OCI-LY3 (cell line): ENCODE measurements around the gene PRB3.
A peak's percentile ranks its signal among the peaks of the same experiment; 100 is the strongest.

ENCODE experiments used
- H2AFZ ChIP-seq: fragments of 200-600, 300-600 bp; shearing (Covaris generic); 2 replicates; pipeline ENCODE4 v1.6.0; 2014; ENCODE audit warnings: antibody characterized with exemption, low read depth, low read length
- H3K27ac ChIP-seq: fragments of 200-600, 300-600 bp; sonication (generic); 2 replicates; pipeline ENCODE4 v1.5.1; 2014; ENCODE audit warnings: mild to moderate bottlenecking, low read length, moderate library complexity, mixed read lengths
- H3K27me3 ChIP-seq: fragments of 200-600, 300-600 bp; sonication (generic); 2 replicates; pipeline ENCODE4 v1.6.1; 2014; ENCODE audit warnings: low read depth, low read length, mixed read lengths
- H3K36me3 ChIP-seq: fragments of 200-600, 300-600 bp; sonication (generic); replicated peaks from 2 replicates; pipeline ENCODE3; 2014; ENCODE audit warnings: low read depth, low read length, mixed read lengths
- H3K4me1 ChIP-seq: fragments of 300-600, 200-600 bp; sonication (generic); 2 replicates; pipeline ENCODE4 v1.6.1; 2014; ENCODE audit warnings: low read length, mixed read lengths
- H3K4me2 ChIP-seq: fragments of 200-600, 300-600 bp; sonication (generic); 2 replicates; pipeline ENCODE4 v1.6.1; 2014; ENCODE audit warnings: low read length, mixed read lengths
- H3K4me3 ChIP-seq: fragments of 300-600, 200-600 bp; sonication (generic); 2 replicates; pipeline ENCODE4 v1.5.1; 2014; ENCODE audit warnings: antibody characterized with exemption, mild to moderate bottlenecking, low read length, moderate library complexity
- H3K79me2 ChIP-seq: fragments of 300-600, 200-600 bp; shearing (Covaris generic); 2 replicates; pipeline ENCODE4 v1.6.1; 2014; ENCODE audit warnings: mild to moderate bottlenecking, low read length, mixed read lengths
- H3K9ac ChIP-seq: fragments of 300-600, 200-600 bp; shearing (Covaris generic); 2 replicates; pipeline ENCODE4 v1.6.0; 2014; ENCODE audit warnings: mild to moderate bottlenecking, low read length, moderate library complexity
- H3K9me3 ChIP-seq: fragments of 200-600, 300-600 bp; shearing (Covaris generic); 2 replicates; pipeline ENCODE4 v1.6.1; 2014; ENCODE audit warnings: low read length, mixed read lengths; ENCODE audit not compliant: insufficient read depth
- H4K20me1 ChIP-seq: fragments of 200-600, 300-600 bp; sonication (generic); 2 replicates; pipeline ENCODE4 v1.6.1; 2016; ENCODE audit warnings: low read length, mixed read lengths; ENCODE audit not compliant: insufficient read depth
- CTCF ChIP-seq: fragments of 200-600, 300-600 bp; sonication (generic); IDR thresholded peaks from 2 replicates; pipeline ENCODE4 v1.5.1; 2014; ENCODE audit warnings: antibody characterized with exemption, low read length, low read depth
- EZH2phosphoT487 ChIP-seq: fragments of 200-600 bp; shearing (Covaris generic); IDR thresholded peaks from 2 replicates; pipeline ENCODE4 v1.6.1; 2018; ENCODE audit warnings: antibody characterized with exemption, mixed run types, low read depth

The PRB3 gene

GRCh38 chr12:11238275-11238674 is 31.2 kb downstream of the PRB3 start:
- TF ChIP-seq EZH2phosphoT487 (no peak), CTCF (no peak)

GRCh38 chr12:11233532-11233931 is 36.0 kb downstream of the PRB3 start:
- TF ChIP-seq CTCF (no peak), EZH2phosphoT487 (no peak)
- no peak overlapping the region for H2AFZ ChIP-seq
- no peaks in the 10 kb centered on the region for H3K36me3 ChIP-seq
- H3K4me3 ChIP-seq = no peak overlapping the region
- no peaks in the 10 kb centered on the region for H3K4me1 ChIP-seq
- no peaks in the 10 kb centered on the region for H3K79me2 ChIP-seq
- H3K4me2 ChIP-seq = no peak overlapping the region
- no peaks in the 10 kb centered on the region for H3K9me3 ChIP-seq
- no peaks in the 10 kb centered on the region for H3K27me3 ChIP-seq
- no peak overlapping the region for H3K9ac ChIP-seq
- H3K27ac ChIP-seq = no peak overlapping the region
- H4K20me1 ChIP-seq = no peaks in the 10 kb centered on the region

More at GRCh38 chr12:11238275-11238674, 31.2 kb downstream of the PRB3 start:
- Histone ChIP-seq H3K4me1 (no peaks in the 10 kb centered on the region), H4K20me1 (no peaks in the 10 kb centered on the region), H3K9ac (no peak overlapping the region), H3K27ac (no peak overlapping the region), H3K79me2 (no peaks in the 10 kb centered on the region), H3K9me3 (no peaks in the 10 kb centered on the region), H2AFZ (no peak overlapping the region), H3K27me3 (no peaks in the 10 kb centered on the region), H3K4me3 (no peak overlapping the region), H3K4me2 (no peak overlapping the region), H3K36me3 (no peaks in the 10 kb centered on the region)

GRCh38 chr12:11228296-11228879 is 41.1 kb downstream of the PRB3 start:
- Histone ChIP-seq H2AFZ (no peak overlapping the region; the same call in 1 of the 2 replicates), H3K4me1 (no peaks in the 10 kb centered on the region), H4K20me1 (no peaks in the 10 kb centered on the region), H3K27ac (no peak overlapping the region), H3K36me3 (no peaks in the 10 kb centered on the region), H3K79me2 (no peaks in the 10 kb centered on the region), H3K4me2 (peak overlapping the region; percentile 65), H3K4me3 (peak overlapping the region; percentile 33; the same call in 1 of the 2 replicates), H3K27me3 (no peaks in the 10 kb centered on the region), H3K9me3 (no peaks in the 10 kb centered on the region), H3K9ac (no peak overlapping the region)
- TF ChIP-seq CTCF = peak; percentile 80
- TF ChIP-seq EZH2phosphoT487 = no peak

GRCh38 chr12:11227373-11227772 is 42.1 kb downstream of the PRB3 start:
- Histone ChIP-seq H3K36me3 (no peaks in the 10 kb centered on the region), H2AFZ (no peak overlapping the region), H3K27ac (no peak overlapping the region), H4K20me1 (no peaks in the 10 kb centered on the region), H3K4me1 (no peaks in the 10 kb centered on the region), H3K4me2 (no peak overlapping the region), H3K9me3 (no peaks in the 10 kb centered on the region), H3K27me3 (no peaks in the 10 kb centered on the region), H3K79me2 (no peaks in the 10 kb centered on the region), H3K4me3 (no peak overlapping the region), H3K9ac (no peak overlapping the region)
- no peak for TF ChIP-seq CTCF
- no peak for TF ChIP-seq EZH2phosphoT487
